ENCODE data around the gene TM2D1.
A peak's percentile ranks its signal among the peaks of the same experiment; 100 is the strongest.
"Not testable (repeated sequence)": the region's sequence is repeated elsewhere in the genome, so short reads cannot be mapped to it uniquely, and the experiment has no call there.

The TM2D1 gene

GRCh38 chr1:61718996-61719663 lies 5.8 kb downstream of the TM2D1 start:
- not testable (repeated sequence) for DNase-seq (ENCODE audit: low read depth)

DNA sequence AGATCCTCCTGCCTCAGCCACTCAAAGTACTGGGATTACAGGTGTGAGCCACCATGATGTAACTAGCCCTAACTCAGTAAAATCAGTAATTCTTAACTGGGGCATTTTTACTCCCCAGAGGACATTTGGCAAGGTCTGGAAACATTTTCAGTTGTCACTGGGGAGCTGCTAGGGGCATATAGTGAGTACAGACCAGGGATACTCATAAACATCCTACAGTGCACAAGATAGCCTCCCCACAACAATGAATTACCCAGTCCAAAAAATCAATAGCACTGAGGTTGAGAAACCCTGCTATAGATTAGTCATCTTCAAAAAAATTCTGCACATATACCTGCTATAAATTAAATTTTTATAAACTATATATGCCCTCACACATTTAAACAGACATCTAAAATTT lies 13.0 kb downstream of the TM2D1 start:
- DNase-seq (ENCODE audit: low read depth): no peak

GRCh38 chr1:61711257-61711656 lies 13.7 kb downstream of the TM2D1 start:
- DNase-seq (ENCODE audit: low read depth): peak; percentile 14

DNA sequence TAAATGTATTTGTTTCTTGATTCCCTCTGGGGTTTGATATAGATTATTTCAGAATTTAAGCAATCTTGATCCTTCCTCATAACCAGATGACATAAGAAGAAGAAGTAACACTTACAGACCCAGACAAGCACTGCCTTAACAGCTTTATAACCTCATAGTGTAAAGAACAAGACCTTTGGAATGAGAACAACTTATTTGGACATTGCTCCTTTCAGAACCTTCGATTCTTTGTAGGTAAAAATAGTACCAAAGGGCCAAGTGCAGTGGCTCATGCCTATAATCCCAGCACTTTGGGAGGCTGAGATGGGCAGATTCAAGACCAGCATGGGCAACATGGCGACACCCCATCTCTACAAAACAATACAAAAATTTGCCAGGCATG lies 15.0 kb downstream of the TM2D1 start:
- no peak for DNase-seq (ENCODE audit: low read depth)

DNA sequence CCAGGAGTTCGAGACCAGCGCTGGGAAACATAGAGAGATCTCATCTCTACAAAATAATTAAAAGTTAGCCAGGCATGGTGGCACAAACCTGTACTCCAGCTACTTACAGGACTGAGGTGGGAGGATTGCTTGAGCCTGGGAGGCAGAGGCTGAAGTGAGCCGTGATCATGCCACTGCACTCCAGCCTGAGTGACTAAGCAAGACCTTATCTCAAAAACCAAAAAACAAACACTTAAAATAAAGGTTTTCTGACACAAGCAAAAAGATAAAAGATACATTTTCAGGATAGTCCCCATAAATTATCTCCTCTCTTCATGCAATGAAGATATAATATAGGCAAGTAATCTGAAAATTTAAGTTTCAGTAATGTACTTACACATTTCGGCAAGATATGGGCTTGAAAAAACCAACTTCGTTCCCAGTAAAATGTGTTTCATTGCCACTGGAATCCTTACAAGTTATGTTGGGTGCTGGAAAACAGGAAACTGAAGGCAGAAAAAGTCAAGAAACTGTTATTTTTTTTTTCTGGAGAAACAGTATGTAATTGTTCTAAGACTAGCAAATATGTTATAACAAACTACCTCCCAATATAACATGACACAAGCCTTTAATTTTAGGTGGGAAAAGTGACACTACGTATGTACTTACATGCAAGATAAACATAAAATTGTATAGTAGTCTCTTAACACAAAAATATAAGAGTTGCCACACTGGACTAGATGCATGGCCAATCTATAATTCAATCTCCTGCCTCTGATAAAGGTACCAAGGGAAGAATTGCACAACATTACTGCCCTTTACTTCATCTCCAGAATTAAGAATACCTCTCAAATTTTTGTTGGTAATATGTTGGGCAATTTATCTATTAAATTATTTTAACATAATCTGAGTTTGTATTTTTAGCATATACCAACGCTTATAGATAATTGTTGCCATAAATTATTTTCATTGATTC lies 15.7 kb downstream of the TM2D1 start:
- no peak for DNase-seq (ENCODE audit: low read depth)

GRCh38 chr1:61699911-61700851 lies 24.8 kb downstream of the TM2D1 start:
- DNase-seq (ENCODE audit: low read depth): no peak

- peak; percentile 24 for DNase-seq (ENCODE audit: low read depth)
These were observed 32.7 kb downstream of the TM2D1 start for GRCh38 chr1:61692155-61692800.

- DNase-seq (ENCODE audit: low read depth): no peak
These were observed 37.0 kb downstream of the TM2D1 start for GRCh38 chr1:61687901-61688300.

GRCh38 chr1:61682891-61683290 lies 42.0 kb downstream of the TM2D1 start:
- DNase-seq (ENCODE audit: low read depth): no peak

DNA sequence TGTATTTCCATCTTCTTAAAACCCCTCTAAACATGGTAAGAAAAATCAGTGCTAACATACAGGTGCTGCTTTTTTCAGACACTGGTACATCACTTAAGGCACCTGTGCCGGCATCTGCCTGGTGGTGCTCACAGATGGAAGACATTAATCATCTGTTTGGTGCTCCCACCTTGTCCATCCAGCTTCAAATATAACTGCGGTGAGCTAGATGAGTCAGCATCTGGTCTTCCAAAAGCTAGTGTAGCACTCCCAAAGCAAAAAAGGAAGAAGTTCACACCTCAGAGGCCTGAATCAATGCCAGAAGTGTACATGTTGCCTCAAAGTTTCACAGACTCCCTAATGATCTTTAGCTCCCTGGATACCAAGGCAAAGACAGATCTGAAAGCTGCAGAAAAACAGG lies 44.4 kb downstream of the TM2D1 start:
- no peak for DNase-seq (ENCODE audit: low read depth)

DNA sequence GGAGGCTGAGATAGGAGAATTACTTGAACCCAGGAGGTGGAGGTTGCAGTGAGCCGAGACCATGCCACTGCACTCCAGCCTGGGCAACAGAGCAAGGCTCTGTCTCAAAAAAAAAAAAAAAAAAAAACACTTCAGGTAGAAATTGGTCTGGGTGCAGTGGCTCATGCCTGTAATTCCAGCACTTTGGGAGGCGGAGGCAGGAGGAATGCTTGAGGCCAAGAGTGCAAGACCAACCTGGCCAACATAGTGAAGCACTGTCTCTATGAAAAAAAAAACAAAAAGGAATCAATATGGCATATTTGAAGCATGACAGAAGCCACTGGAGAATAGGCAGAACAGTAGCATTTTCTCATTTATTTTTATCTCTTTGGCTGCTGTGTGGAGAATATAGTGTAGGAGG lies 48.1 kb downstream of the TM2D1 start:
- not testable (repeated sequence) for DNase-seq (ENCODE audit: low read depth)

DNA sequence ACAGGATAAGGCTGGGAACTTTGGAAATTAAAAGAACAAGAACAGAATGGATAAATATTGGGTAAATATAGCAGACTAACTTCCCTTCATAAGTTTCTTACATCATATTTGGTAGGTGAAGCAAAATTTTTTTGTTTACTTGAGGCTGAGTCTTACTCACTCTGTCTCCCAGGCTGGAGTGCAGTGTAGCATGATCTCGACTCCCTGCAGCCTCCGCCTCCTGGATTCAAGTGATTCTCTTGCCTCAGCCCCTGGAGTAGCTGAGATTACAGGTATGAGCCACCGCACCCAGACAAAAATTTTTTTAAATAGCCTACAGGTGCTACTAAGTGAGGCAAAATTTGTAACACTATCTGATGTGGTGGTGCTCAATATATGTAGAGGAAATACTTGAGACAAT lies 50.7 kb downstream of the TM2D1 start:
- DNase-seq (ENCODE audit: low read depth): no peak

DNA sequence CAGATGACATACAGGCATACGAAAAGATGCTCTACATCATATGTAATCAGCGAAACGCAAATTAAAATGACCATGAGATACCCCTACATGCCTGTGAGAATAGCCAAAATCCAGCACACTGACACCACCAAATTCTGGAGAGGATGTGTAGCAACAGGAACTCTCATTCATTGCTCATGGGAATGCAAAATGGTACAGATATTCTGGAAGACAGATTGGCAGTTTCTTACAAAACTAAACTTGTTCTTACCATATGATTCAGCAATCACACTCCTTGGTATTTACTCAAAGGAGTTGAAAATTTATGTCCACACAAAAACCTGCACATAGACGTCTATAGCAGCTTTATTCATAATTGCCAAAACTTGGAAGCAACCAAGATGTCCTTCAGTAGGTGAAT lies 52.6 kb downstream of the TM2D1 start:
- DNase-seq (ENCODE audit: low read depth): no peak

- no peak for DNase-seq (ENCODE audit: low read depth)
These were observed 54.5 kb downstream of the TM2D1 start for GRCh38 chr1:61670445-61670844.

- no peak for DNase-seq (ENCODE audit: low read depth)
These were observed 54.9 kb downstream of the TM2D1 start for GRCh38 chr1:61670016-61670415.

DNA sequence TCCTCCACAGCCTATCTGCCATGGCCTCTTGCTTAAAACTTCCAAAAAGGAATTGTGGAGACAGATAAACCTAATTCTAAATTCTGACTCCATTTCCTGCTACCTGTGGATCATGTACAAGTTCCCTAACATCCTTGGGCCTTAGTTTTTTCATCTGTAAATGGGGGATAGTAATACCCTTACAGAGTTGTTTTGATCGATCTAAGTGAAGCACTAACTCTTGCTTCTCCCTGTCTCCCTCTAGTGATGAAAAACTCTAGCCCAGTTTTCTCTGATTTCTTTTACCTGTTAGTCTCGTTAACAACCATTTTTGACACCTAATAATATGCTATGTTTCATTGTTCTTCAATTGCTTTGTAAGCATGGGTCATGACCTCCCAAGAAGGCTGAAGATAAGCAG lies 65.9 kb downstream of the TM2D1 start:
- DNase-seq (ENCODE audit: low read depth): no peak

GRCh38 chr1:61655453-61655852 lies 69.5 kb downstream of the TM2D1 start:
- no peak for DNase-seq (ENCODE audit: low read depth)

DNA sequence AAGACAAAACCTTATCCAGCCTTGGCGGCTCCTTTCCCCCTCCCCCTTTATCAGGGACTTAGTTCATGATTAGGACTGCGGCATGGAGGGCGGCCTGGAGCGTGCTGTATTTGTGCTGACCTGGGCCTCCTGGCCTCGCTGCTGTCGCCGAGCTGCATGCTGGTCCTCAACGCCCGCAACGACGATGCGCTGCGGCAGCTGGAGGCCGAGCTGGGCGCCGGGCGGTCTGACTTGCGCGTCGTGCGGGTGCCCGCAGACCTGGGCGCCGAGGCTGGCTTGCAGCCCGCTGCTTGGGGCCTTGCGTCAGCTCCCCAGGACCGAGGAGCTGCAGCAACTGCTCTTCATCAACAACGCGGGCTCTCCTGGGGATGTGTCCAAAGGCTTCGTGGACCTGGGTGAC lies 70.9 kb downstream of the TM2D1 start:
- DNase-seq (ENCODE audit: low read depth): no peak

DNA sequence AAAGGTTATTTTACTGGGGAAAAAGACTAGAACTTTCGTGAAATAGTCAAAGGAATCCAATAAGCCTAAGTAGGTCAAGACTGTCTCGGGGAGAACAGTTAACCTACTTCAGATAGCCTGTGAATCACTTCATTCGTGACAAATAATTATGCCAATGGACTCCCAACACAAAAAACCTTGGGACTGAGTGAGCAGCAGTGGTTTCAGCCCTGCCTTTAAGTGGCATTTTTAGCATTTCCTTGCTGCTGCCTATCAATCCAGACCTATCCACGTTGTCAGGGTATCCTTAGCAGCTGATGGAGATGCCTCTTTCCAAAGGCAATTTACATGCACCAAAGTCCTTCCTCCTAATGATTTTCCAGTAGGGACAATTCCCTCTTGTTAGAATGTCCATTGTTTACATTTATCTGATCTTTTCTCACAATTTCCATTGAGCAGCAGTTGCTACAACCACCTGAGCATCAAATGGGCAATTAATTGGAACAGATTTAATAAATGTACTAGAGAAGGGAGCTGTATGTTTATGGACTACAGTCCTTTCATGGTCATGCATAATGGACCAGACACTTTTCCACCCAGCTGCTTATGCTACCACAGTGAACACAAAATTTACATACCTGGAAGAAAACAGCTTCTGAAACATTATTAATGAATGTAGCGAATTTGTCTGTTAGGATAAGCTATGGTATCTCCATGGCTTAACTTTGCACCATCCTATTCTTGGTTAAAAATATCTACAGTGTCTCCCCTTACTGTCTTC lies 75.8 kb downstream of the TM2D1 start:
- DNase-seq (ENCODE audit: low read depth): no peak

GRCh38 chr1:61647142-61647541 lies 77.8 kb downstream of the TM2D1 start:
- no peak for DNase-seq (ENCODE audit: low read depth)

DNA sequence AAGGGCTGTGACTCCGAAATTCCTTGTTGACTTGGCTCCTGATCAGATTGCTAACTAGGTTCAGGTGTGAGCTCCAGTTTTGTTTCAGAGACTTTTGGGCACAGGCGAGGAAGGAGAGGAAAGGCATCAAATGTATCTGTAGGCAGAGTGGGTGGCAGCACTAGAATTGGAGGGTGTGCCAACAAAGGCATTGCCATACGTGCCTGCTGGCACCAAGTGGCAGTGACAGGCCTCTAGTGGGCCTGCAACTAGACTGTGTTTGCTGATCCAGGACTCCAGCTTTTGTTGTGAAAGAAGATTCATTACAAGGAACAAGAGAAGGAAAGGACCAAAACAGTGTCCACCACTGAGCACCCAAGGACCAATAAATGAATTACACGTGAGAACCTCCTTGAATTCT lies 79.5 kb downstream of the TM2D1 start:
- DNase-seq (ENCODE audit: low read depth): no peak

Data from HS-27A (cell line).